Activated CD4-positive, CD25-positive, alpha-beta regulatory T cell treated with anti-CD3 and anti-CD28 coated beads, Interleukin-2, amount 50 U/mL, for 72 hours (primary cell): ENCODE data around the gene BTG4.

Source experiments
- DNase-seq: peaks from one replicate; pipeline ENCODE4 v3.0.0; 2021

The BTG4 gene

DNA sequence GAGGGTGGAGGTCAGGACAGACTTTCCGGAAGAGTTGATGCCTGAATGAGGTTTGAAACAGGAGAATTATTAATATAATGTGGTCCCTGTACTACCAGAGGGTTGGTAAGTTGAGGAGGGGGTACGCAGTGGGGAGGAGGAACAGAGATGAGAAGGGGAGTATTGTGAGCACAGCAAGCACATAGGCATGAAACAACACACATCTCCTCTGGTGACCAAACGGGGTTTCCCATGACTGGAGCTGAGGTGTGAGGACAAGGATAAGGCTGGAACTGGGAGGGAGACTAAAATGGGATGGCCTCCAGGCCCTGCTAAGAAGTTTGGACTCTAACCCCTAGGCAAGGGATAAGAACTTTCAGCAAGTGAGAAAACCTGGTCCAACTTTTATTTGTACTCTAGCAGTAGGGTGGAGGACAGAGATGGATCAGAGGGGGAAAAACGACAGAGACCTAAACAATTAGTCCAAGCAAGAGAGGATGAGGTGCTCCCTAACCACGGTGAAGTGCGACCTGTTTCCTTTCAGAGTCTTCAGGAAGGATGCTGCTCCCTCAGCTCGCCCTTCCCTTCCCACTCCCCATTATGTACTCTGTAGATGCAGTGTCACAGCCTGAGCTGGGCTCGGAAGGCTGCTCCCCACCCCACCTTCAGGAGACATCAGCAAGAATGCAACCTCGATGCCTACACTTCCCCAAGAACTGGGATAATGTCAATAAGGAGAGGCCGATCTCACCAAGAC, 59.2 kb downstream of the BTG4 start:
- no peak for DNase-seq

GRCh38 chr11:111452146-111452545, 60.0 kb downstream of the BTG4 start:
- no peak for DNase-seq

- no peak for DNase-seq
Observed at GRCh38 chr11:111450480-111451320, 61.5 kb downstream of the BTG4 start.

GRCh38 chr11:111449696-111450479, 62.3 kb downstream of the BTG4 start:
- DNase-seq = no peak

- DNase-seq = no peak
Observed at GRCh38 chr11:111448831-111449557, 63.2 kb downstream of the BTG4 start.

DNA sequence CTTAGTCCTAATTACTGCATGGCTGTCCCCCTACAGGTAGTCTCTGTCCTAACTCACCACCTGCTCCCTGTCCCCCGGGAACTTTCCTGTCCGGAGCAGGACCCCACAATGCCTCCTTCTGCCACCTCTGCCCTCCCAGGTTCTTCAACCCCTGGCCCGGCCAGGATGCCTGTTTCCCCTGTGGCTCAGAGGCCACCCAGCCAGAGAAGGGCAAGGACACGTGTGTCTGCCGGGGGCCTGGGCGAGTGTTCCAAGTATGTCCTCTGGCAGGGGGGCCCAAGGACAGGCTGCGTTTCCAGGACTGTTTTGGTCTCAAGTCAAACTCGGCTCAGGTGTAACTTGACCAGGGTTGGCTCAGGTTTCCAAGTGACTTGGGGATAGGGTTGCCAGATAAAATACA, 63.8 kb downstream of the BTG4 start:
- DNase-seq = no peak

DNA sequence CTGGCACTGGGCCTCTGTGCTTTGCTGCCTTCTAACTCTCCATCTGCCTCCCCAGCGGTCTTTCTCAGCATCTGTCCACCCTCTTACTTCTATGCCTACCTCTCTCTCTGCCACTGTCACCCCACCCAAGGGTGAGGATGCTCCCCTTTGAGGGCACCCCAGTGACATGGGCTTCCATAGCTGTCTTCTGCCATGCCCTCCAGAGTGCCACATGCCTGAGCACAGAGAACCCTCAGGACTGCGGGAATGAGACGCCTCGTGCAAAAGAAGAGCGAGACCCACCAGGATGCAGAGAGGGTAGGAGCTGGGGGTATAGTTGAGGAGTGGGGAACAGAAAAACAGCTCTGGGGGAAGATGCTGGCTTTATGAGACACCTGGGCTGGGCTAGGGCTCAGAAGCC, 64.3 kb downstream of the BTG4 start:
- DNase-seq = no peak

GRCh38 chr11:111447112-111447471, 65.1 kb downstream of the BTG4 start:
- no peak for DNase-seq

DNA sequence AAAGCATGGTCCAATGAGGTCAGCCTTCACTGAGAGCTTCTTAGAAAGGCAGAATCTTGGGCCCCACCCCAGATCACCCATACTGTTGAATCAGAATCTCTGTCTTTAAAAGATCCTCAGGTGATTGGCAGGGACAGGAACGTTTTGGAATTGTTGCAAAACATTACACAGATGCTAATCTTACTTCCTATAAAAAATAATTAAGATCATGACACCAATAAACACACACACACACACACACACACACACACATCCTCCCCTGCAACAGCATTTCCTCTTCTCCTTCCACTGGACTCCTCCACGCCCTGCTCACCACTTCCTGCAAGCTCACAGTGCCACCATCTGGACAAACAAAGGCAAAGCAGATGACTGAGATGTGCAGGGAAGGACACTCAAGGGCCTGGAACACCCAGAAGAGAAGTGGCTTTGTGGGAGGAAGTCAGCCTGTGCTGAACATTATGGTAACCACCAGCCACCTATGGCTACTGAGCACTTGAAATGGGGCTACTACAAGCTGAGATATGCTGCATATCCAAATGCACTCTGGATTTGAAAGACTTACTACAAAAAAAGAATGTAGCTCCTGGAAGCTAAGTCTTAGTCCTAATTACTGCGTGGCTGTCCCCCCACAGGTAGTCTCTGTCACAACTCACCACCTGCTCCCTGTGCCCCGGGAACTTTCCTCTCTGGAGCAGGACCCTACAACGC, 65.6 kb downstream of the BTG4 start:
- peak; percentile 62 for DNase-seq

DNA sequence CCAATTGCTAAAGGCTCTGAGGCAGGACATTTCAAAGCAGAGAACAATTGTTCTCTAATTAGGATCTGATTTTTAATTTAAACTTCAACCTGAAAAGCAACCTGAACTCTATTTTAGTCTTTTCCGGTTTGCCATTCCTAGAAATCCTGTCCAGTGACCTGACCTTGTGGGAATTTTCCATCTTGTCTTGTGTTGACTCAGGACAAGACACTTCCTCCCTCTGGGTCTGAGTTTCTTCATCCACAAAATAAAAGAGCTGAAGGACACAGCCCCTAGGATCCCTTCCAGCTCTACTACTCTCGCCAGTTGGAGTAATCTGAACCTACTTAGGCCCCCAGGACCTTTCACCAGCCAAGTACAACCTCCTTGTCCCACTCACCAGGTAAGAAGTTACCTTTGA, 66.6 kb downstream of the BTG4 start:
- DNase-seq = no peak
